Fibroblast of lung (primary cell): Measurements from ENCODE around the gene PSMB11. TPM values are rescaled to one million over a fixed set of nuclear protein-coding genes. Genes with fewer than 3 reads are reported as not detected.

Source experiments
- DNase-seq, 2 donors: peaks; one replicate each; pipeline versions ENCODE4 v3.0.0 to v3.0.0-alpha.2; 2010; ENCODE audit warnings: low read depth in 2 of 2
- H2AFZ ChIP-seq: 2 replicates; pipeline ENCODE4 v1.5.1; 2012; ENCODE audit warnings: low read length, control low read depth, inconsistent platforms
- H3K27ac ChIP-seq: 2 replicates; pipeline ENCODE4 v1.5.1; 2011; ENCODE audit warnings: low read length, control low read depth; ENCODE audit not compliant: insufficient read depth
- H3K27me3 ChIP-seq: 2 replicates; pipeline ENCODE4 v1.5.1; 2011; ENCODE audit warnings: mild to moderate bottlenecking, low read length; ENCODE audit not compliant: control insufficient read depth, insufficient read depth
- H3K36me3 ChIP-seq: 2 replicates; pipeline ENCODE4 v1.5.1; 2011; ENCODE audit warnings: low read length; ENCODE audit not compliant: control insufficient read depth, insufficient read depth
- H3K4me1 ChIP-seq: 2 replicates; pipeline ENCODE4 v1.5.1; 2011; ENCODE audit warnings: low read length; ENCODE audit not compliant: control insufficient read depth, insufficient read depth; ENCODE audit errors: extremely low read depth
- H3K4me2 ChIP-seq: 2 replicates; pipeline ENCODE4 v1.5.1; 2011; ENCODE audit warnings: low read length, control low read depth; ENCODE audit not compliant: insufficient read depth; ENCODE audit errors: extremely low read depth
- H3K4me3 ChIP-seq, 4 experiments: fragments of 200-600 bp in 1 of 4; sonication (generic) in 1 of 4; replicated peaks in 1 of 4; 2 replicates each; pipeline ENCODE4 v1.5.1; 2011 to 2016; ENCODE audit warnings: low read length in 4 of 4, low read depth in 3 of 4, mild to moderate bottlenecking in 3 of 4, control low read depth in 2 of 4, inconsistent platforms in 1 of 4, mixed read lengths in 1 of 4; ENCODE audit not compliant: insufficient read depth in 1 of 4; ENCODE audit errors: control extremely low read depth in 1 of 4
- H3K79me2 ChIP-seq: 2 replicates; pipeline ENCODE4 v1.5.1; 2012; ENCODE audit warnings: mild to moderate bottlenecking, low read length, inconsistent platforms; ENCODE audit not compliant: control insufficient read depth, insufficient read depth
- H3K9ac ChIP-seq: 2 replicates; pipeline ENCODE4 v1.5.1; 2011; ENCODE audit warnings: mild to moderate bottlenecking, low read length, control low read depth; ENCODE audit not compliant: insufficient read depth
- H3K9me3 ChIP-seq: 2 replicates; pipeline ENCODE4 v1.5.1; 2012; ENCODE audit warnings: low read depth, low read length; ENCODE audit not compliant: control insufficient read depth, insufficient read depth
- H4K20me1 ChIP-seq: 2 replicates; pipeline ENCODE4 v1.5.1; 2011; ENCODE audit warnings: low read length; ENCODE audit not compliant: control insufficient read depth, insufficient read depth; ENCODE audit errors: extremely low read depth
- CTCF ChIP-seq, 2 donors: IDR thresholded peaks in 1 of 2; conservative IDR thresholded peaks in 1 of 2; 1 replicate in 1 of 2; 2 replicates in 1 of 2; pipeline ENCODE4 v1.5.1; 2011 to 2012; ENCODE audit warnings: low read length in 2 of 2, control low read depth in 1 of 2, inconsistent platforms in 1 of 2, low read depth in 1 of 2, mild to moderate bottlenecking in 1 of 2
- EZH2 ChIP-seq: IDR thresholded peaks from 2 replicates; pipeline ENCODE4 v1.5.1; 2012; ENCODE audit warnings: low read length, control low read depth, mild to moderate bottlenecking; ENCODE audit errors: missing control alignments
- polyA plus RNA-seq, 2 donors: library from polyadenylated mRNA; depleted of rRNA in 1 of 2; stranded (reverse) in 1 of 2; unstranded in 1 of 2; fragments of >200 nt; gene quantifications; 2 replicates each; pipeline ENCODE4 v1.2.1, GENCODE V29; 2011 to 2012; ENCODE audit warnings: missing spikeins in 1 of 2
- total RNA-seq: library from RNA; depleted of rRNA; stranded (reverse); fragments of >200 nt; gene quantifications from 2 replicates; pipeline ENCODE4 v1.2.1, GENCODE V29; 2014

Gene PSMB11
- total and polyA plus RNA-seq, 2 donors (not counting 1 experiment from before 2014, with no cell fraction given), result under 0.01 TPM; not detected in 1

- peak overlapping the region; percentile 87 for H3K27ac ChIP-seq
- peaks cover 8% of the 10 kb centered on the region for H3K79me2 ChIP-seq
- no peaks in the 10 kb centered on the region for H3K27me3 ChIP-seq
- DNase-seq, result peak; percentile 94 to 97
- H4K20me1 ChIP-seq, result no peaks in the 10 kb centered on the region
- H3K9ac ChIP-seq, result no peak overlapping the region
- no peak overlapping the region for H2AFZ ChIP-seq
- peaks cover 22% of the 10 kb centered on the region for H3K36me3 ChIP-seq
- TF ChIP-seq EZH2 (no peak), CTCF (conservative IDR thresholded peaks at IDR 0.05 in 1 of 2, IDR thresholded peaks at IDR 0.05 in 1 of 2; ENCODE audit: low read depth in 1 of 2, low read length in 2 of 2) (no peak)
- H3K4me1 ChIP-seq, result peaks cover 28% of the 10 kb centered on the region
- peak overlapping the region; percentile 69 for H3K4me2 ChIP-seq
- H3K4me3 ChIP-seq, result peak overlapping the region in 2 of 4 experiments; percentile 5 to 21
- no peaks in the 10 kb centered on the region for H3K9me3 ChIP-seq
Measured at GRCh38 chr14:23078692-23079116, 36.7 kb downstream of the PSMB11 start.

- peaks cover 20% of the 10 kb centered on the region for H3K36me3 ChIP-seq
- no peak overlapping the region for H3K9ac ChIP-seq
- H3K9me3 ChIP-seq, result no peaks in the 10 kb centered on the region
- no peaks in the 10 kb centered on the region for H4K20me1 ChIP-seq
- H2AFZ ChIP-seq, result no peak overlapping the region
- DNase-seq, result peak in 1 of 2 donors; percentile 67
- TF ChIP-seq CTCF (conservative IDR thresholded peaks at IDR 0.05 in 1 of 2, IDR thresholded peaks at IDR 0.05 in 1 of 2; ENCODE audit: low read depth in 1 of 2, low read length in 2 of 2) (no peak), EZH2 (no peak)
- H3K79me2 ChIP-seq, result peaks cover 9% of the 10 kb centered on the region
- H3K4me2 ChIP-seq, result no peak overlapping the region
- H3K4me3 ChIP-seq, result no peak overlapping the region
- peaks cover 28% of the 10 kb centered on the region for H3K4me1 ChIP-seq
- H3K27ac ChIP-seq, result peak overlapping the region; percentile 87
- no peaks in the 10 kb centered on the region for H3K27me3 ChIP-seq
Measured at GRCh38 chr14:23079716-23080115, 37.7 kb downstream of the PSMB11 start.

GRCh38 chr14:23080474-23080873, 38.5 kb downstream of the PSMB11 start:
- H3K4me3 ChIP-seq, result no peak overlapping the region
- H3K9ac ChIP-seq, result no peak overlapping the region
- H3K27me3 ChIP-seq, result no peaks in the 10 kb centered on the region
- TF ChIP-seq CTCF (conservative IDR thresholded peaks at IDR 0.05 in 1 of 2, IDR thresholded peaks at IDR 0.05 in 1 of 2; ENCODE audit: low read depth in 1 of 2, low read length in 2 of 2) (no peak), EZH2 (no peak)
- peaks cover 7% of the 10 kb centered on the region for H3K79me2 ChIP-seq
- no peak for DNase-seq
- peaks cover 28% of the 10 kb centered on the region for H3K4me1 ChIP-seq
- peaks cover 18% of the 10 kb centered on the region for H3K36me3 ChIP-seq
- no peak overlapping the region for H2AFZ ChIP-seq
- no peaks in the 10 kb centered on the region for H3K9me3 ChIP-seq
- peak overlapping the region; percentile 2 for H3K27ac ChIP-seq
- no peaks in the 10 kb centered on the region for H4K20me1 ChIP-seq
- H3K4me2 ChIP-seq, result no peak overlapping the region
